ENCODE measurements around the gene BLOC1S4.

The BLOC1S4 gene

DNA sequence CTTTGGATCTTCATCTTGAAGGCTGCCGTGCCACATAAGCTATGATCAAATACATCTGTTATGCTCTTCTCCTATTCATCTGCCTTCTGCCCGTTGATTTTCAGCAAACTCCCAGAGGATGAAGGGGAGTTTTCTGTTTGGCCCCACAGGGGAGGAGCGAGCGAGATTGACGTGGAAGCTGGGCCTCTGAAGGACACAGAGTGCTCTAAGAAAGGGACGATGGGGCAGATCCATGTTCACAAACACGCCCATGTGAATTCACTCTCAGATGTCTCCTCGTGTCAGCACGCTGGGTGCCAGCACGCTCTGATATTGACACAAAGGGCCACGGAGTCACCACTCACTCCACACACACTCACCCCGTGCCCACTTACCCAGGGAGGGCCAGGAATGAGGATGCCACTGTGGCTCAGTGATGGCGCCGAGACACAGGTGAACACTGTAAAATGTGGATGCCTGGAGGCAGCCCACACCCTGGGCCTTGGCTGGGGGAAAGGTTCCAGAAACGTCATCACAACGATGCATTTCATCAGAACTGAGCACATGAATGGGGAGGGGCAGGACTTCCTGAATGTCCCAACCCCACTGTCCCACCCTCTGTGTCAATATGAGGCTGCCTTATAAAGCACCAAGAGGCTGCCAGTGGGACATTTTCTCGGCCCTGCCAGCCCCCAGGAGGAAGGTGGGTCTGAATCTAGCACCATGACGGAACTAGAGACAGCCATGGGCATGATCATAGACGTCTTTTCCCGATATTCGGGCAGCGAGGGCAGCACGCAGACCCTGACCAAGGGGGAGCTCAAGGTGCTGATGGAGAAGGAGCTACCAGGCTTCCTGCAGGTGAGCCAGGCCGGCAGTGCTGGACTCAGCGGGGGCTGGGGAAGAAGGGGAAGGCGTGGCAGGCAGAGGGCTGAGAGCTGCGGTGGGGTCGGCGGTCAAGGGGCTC is 22.5 kb upstream of the BLOC1S4 start, which contains the start of gene S100P:
Gene S100P, plus strand, starts transcription at position 648 of the 946 bp plus-strand sequence. Its CDS starts 55 bp downstream, at position 703.
- Histone ChIP-seq H3K4me1 (ENCODE audit: control insufficient read depth, insufficient read depth, low read length) (peaks cover 10% of the 10 kb centered on the region; the same call in 1 of the 2 replicates), H3K9ac (ENCODE audit: low read depth, low read length) (no peak within 1 kb of the TSS), H3K27me3 (ENCODE audit: control insufficient read depth, insufficient read depth, low read length) (no peaks in the 10 kb centered on the region), H3K36me3 (ENCODE audit: control insufficient read depth, insufficient read depth, low read length) (no peaks in the 10 kb centered on the region), H3K9me3 (ENCODE audit: control insufficient read depth, insufficient read depth, low read length) (no peaks in the 10 kb centered on the region), H3K4me3 (ENCODE audit: low read depth, low read length) (no peak within 1 kb of the TSS), H3K27ac (ENCODE audit: low read depth, low read length) (no peak within 1 kb of the TSS)

DNA sequence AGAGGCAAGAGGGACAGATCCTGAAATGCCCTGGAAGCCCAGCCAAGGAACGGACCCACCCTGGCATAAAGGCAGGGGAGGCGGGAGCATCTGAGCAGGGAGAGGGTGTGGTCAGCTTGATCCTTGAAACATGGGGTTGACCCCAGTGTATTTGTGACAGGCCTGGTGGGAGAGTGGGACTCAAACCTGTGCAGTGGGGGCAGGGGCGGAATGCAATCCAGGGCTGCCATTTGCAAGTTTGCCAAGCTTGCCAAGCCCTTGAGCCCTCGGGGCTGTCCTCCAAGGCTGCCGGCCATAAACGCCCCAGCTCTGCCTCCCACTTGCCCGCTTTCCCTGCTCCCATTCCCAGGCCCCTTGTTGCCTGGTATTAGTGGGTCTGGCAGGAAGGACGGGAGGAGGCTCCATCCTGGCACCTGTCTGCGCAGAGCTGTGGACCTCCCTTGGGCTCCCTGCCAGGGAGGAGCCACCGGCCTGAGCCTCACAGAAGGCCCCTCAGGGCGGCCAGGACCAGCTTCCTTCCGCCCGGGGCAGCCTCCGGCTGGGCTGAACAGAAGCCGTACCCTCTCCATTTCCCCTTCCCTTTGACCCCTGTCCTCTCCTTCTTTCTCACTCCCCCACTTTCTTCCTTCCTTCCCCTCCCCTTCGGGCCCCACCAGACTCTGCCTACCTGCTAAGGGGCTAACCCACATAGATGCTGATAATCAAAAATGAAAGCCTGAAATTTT is 21.6 kb upstream of the BLOC1S4 start:
- Histone ChIP-seq H3K9ac (ENCODE audit: low read depth, low read length) (no peak overlapping the region), H3K4me3 (ENCODE audit: low read depth, low read length) (no peak overlapping the region), H3K27ac (ENCODE audit: low read depth, low read length) (no peak overlapping the region), H3K9me3 (ENCODE audit: control insufficient read depth, insufficient read depth, low read length) (no peaks in the 10 kb centered on the region), H3K4me1 (ENCODE audit: control insufficient read depth, insufficient read depth, low read length) (peaks cover 4% of the 10 kb centered on the region; the same call in 1 of the 2 replicates), H3K36me3 (ENCODE audit: control insufficient read depth, insufficient read depth, low read length) (no peaks in the 10 kb centered on the region), H3K27me3 (ENCODE audit: control insufficient read depth, insufficient read depth, low read length) (no peaks in the 10 kb centered on the region)

- H3K9me3 ChIP-seq (ENCODE audit: control insufficient read depth, insufficient read depth, low read length) = no peaks in the 10 kb centered on the region
- no peaks in the 10 kb centered on the region for H3K4me1 ChIP-seq (ENCODE audit: control insufficient read depth, insufficient read depth, low read length)
- no peak overlapping the region for H3K27ac ChIP-seq (ENCODE audit: low read depth, low read length)
- peaks cover 4% of the 10 kb centered on the region; the same call in 1 of the 2 replicates for H3K36me3 ChIP-seq (ENCODE audit: control insufficient read depth, insufficient read depth, low read length)
- H3K4me3 ChIP-seq (ENCODE audit: low read depth, low read length) = no peak overlapping the region
- no peak overlapping the region for H3K9ac ChIP-seq (ENCODE audit: low read depth, low read length)
- no peaks in the 10 kb centered on the region for H3K27me3 ChIP-seq (ENCODE audit: control insufficient read depth, insufficient read depth, low read length)
These were observed 20.0 kb upstream of the BLOC1S4 start for GRCh38 chr4:6695660-6696610.

- H3K4me1 ChIP-seq (ENCODE audit: control insufficient read depth, insufficient read depth, low read length) = no peaks in the 10 kb centered on the region
- no peaks in the 10 kb centered on the region for H3K27me3 ChIP-seq (ENCODE audit: control insufficient read depth, insufficient read depth, low read length)
- H3K9me3 ChIP-seq (ENCODE audit: control insufficient read depth, insufficient read depth, low read length) = no peaks in the 10 kb centered on the region
- no peak overlapping the region for H3K4me3 ChIP-seq (ENCODE audit: low read depth, low read length)
- peaks cover 4% of the 10 kb centered on the region; the same call in 1 of the 2 replicates for H3K36me3 ChIP-seq (ENCODE audit: control insufficient read depth, insufficient read depth, low read length)
- no peak overlapping the region for H3K27ac ChIP-seq (ENCODE audit: low read depth, low read length)
- no peak overlapping the region for H3K9ac ChIP-seq (ENCODE audit: low read depth, low read length)
These were observed 19.4 kb upstream of the BLOC1S4 start for GRCh38 chr4:6696611-6697010.

- H3K27me3 ChIP-seq (ENCODE audit: control insufficient read depth, insufficient read depth, low read length) = no peaks in the 10 kb centered on the region
- H3K27ac ChIP-seq (ENCODE audit: low read depth, low read length) = no peak overlapping the region
- no peak overlapping the region for H3K4me3 ChIP-seq (ENCODE audit: low read depth, low read length)
- H3K4me1 ChIP-seq (ENCODE audit: control insufficient read depth, insufficient read depth, low read length) = no peaks in the 10 kb centered on the region
- no peak overlapping the region for H3K9ac ChIP-seq (ENCODE audit: low read depth, low read length)
- H3K36me3 ChIP-seq (ENCODE audit: control insufficient read depth, insufficient read depth, low read length) = peaks cover 4% of the 10 kb centered on the region; the same call in 1 of the 2 replicates
- H3K9me3 ChIP-seq (ENCODE audit: control insufficient read depth, insufficient read depth, low read length) = no peaks in the 10 kb centered on the region
These were observed 18.8 kb upstream of the BLOC1S4 start for GRCh38 chr4:6697131-6697530.

- Histone ChIP-seq H3K9ac (ENCODE audit: low read depth, low read length) (no peak overlapping the region), H3K27me3 (ENCODE audit: control insufficient read depth, insufficient read depth, low read length) (no peaks in the 10 kb centered on the region), H3K4me3 (ENCODE audit: low read depth, low read length) (no peak overlapping the region), H3K36me3 (ENCODE audit: control insufficient read depth, insufficient read depth, low read length) (peaks cover 12% of the 10 kb centered on the region), H3K27ac (ENCODE audit: low read depth, low read length) (no peak overlapping the region), H3K9me3 (ENCODE audit: control insufficient read depth, insufficient read depth, low read length) (no peaks in the 10 kb centered on the region), H3K4me1 (ENCODE audit: control insufficient read depth, insufficient read depth, low read length) (no peaks in the 10 kb centered on the region)
These were observed 16.6 kb upstream of the BLOC1S4 start for GRCh38 chr4:6699388-6699787.

- peaks cover 12% of the 10 kb centered on the region for H3K36me3 ChIP-seq (ENCODE audit: control insufficient read depth, insufficient read depth, low read length)
- no peaks in the 10 kb centered on the region for H3K9me3 ChIP-seq (ENCODE audit: control insufficient read depth, insufficient read depth, low read length)
- no peak overlapping the region for H3K27ac ChIP-seq (ENCODE audit: low read depth, low read length)
- H3K27me3 ChIP-seq (ENCODE audit: control insufficient read depth, insufficient read depth, low read length) = no peaks in the 10 kb centered on the region
- no peak overlapping the region for H3K4me3 ChIP-seq (ENCODE audit: low read depth, low read length)
- H3K9ac ChIP-seq (ENCODE audit: low read depth, low read length) = no peak overlapping the region
- no peaks in the 10 kb centered on the region for H3K4me1 ChIP-seq (ENCODE audit: control insufficient read depth, insufficient read depth, low read length)
These were observed 16.1 kb upstream of the BLOC1S4 start for GRCh38 chr4:6699903-6700302.

- Histone ChIP-seq H3K4me3 (ENCODE audit: low read depth, low read length) (no peak overlapping the region), H3K27ac (ENCODE audit: low read depth, low read length) (no peak overlapping the region), H3K9me3 (ENCODE audit: control insufficient read depth, insufficient read depth, low read length) (no peaks in the 10 kb centered on the region), H3K36me3 (ENCODE audit: control insufficient read depth, insufficient read depth, low read length) (peaks cover 12% of the 10 kb centered on the region), H3K9ac (ENCODE audit: low read depth, low read length) (no peak overlapping the region), H3K27me3 (ENCODE audit: control insufficient read depth, insufficient read depth, low read length) (no peaks in the 10 kb centered on the region), H3K4me1 (ENCODE audit: control insufficient read depth, insufficient read depth, low read length) (no peaks in the 10 kb centered on the region)
These were observed 14.6 kb upstream of the BLOC1S4 start for GRCh38 chr4:6701371-6701770.

- Histone ChIP-seq H3K4me3 (ENCODE audit: low read depth, low read length) (no peak overlapping the region), H3K9me3 (ENCODE audit: control insufficient read depth, insufficient read depth, low read length) (no peaks in the 10 kb centered on the region), H3K36me3 (ENCODE audit: control insufficient read depth, insufficient read depth, low read length) (peaks cover 21% of the 10 kb centered on the region), H3K4me1 (ENCODE audit: control insufficient read depth, insufficient read depth, low read length) (peaks cover 5% of the 10 kb centered on the region; the same call in 1 of the 2 replicates), H3K27me3 (ENCODE audit: control insufficient read depth, insufficient read depth, low read length) (no peaks in the 10 kb centered on the region), H3K27ac (ENCODE audit: low read depth, low read length) (no peak overlapping the region), H3K9ac (ENCODE audit: low read depth, low read length) (no peak overlapping the region)
These were observed 13.2 kb upstream of the BLOC1S4 start for GRCh38 chr4:6702761-6703160.

GRCh38 chr4:6703786-6704185 is 12.2 kb upstream of the BLOC1S4 start:
- H3K9me3 ChIP-seq (ENCODE audit: control insufficient read depth, insufficient read depth, low read length) = no peaks in the 10 kb centered on the region
- H3K27me3 ChIP-seq (ENCODE audit: control insufficient read depth, insufficient read depth, low read length) = no peaks in the 10 kb centered on the region
- H3K27ac ChIP-seq (ENCODE audit: low read depth, low read length) = no peak overlapping the region
- peaks cover 25% of the 10 kb centered on the region for H3K36me3 ChIP-seq (ENCODE audit: control insufficient read depth, insufficient read depth, low read length)
- H3K9ac ChIP-seq (ENCODE audit: low read depth, low read length) = no peak overlapping the region
- H3K4me3 ChIP-seq (ENCODE audit: low read depth, low read length) = no peak overlapping the region
- peaks cover 13% of the 10 kb centered on the region for H3K4me1 ChIP-seq (ENCODE audit: control insufficient read depth, insufficient read depth, low read length)
